ENCODE measurements around the gene IGFL2.
"Not testable (repeated sequence)": the region's sequence is repeated elsewhere in the genome, so short reads cannot be mapped to it uniquely, and the experiment has no call there.

The IGFL2 gene

GRCh38 chr19:46195104-46195503 lies 47.1 kb downstream of the IGFL2 start:
- no peak overlapping the region for H3K4me3 ChIP-seq (ENCODE audit: low read depth, low read length)
- H3K27ac ChIP-seq: no peak overlapping the region
- TF ChIP-seq, protein P1, sequence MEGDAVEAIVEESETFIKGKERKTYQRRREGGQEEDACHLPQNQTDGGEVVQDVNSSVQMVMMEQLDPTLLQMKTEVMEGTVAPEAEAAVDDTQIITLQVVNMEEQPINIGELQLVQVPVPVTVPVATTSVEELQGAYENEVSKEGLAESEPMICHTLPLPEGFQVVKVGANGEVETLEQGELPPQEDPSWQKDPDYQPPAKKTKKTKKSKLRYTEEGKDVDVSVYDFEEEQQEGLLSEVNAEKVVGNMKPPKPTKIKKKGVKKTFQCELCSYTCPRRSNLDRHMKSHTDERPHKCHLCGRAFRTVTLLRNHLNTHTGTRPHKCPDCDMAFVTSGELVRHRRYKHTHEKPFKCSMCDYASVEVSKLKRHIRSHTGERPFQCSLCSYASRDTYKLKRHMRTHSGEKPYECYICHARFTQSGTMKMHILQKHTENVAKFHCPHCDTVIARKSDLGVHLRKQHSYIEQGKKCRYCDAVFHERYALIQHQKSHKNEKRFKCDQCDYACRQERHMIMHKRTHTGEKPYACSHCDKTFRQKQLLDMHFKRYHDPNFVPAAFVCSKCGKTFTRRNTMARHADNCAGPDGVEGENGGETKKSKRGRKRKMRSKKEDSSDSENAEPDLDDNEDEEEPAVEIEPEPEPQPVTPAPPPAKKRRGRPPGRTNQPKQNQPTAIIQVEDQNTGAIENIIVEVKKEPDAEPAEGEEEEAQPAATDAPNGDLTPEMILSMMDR (IDR thresholded peaks at IDR 0.05): no peak
- no peak overlapping the region for H2AFZ ChIP-seq
- no peaks in the 10 kb centered on the region for H3K27me3 ChIP-seq (ENCODE audit: control insufficient read depth, insufficient read depth, low read length)
- H3K36me3 ChIP-seq (ENCODE audit: control insufficient read depth, insufficient read depth, low read length): no peaks in the 10 kb centered on the region
- H3K9ac ChIP-seq: no peak overlapping the region
- no peaks in the 10 kb centered on the region for H3K9me3 ChIP-seq (ENCODE audit: control insufficient read depth, low read length)
- no peaks in the 10 kb centered on the region for H3K79me2 ChIP-seq
- H3K4me1 ChIP-seq: peaks cover 9% of the 10 kb centered on the region
- no peak overlapping the region for H3K4me2 ChIP-seq (ENCODE audit: low read length)

DNA sequence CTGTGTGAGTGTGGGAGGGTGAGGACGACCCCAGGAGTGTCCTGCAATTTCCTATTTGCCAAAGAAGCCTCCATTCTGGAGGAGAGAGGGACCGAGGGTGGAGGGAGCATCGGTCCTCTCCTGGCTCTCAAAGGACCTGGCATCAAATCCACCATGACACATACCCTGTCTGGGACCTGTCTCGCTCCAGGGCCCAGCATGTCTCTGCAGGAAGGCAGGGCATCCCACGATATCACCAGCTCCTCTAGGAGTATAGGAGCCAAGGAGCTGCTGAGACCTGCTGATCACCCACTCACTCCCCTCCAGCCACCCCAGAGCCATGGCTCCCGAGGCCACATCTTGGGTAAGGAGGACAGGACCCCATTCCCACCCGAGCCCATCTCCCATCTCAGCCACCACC lies 47.9 kb downstream of the IGFL2 start:
- not testable (repeated sequence) for H3K9ac ChIP-seq; H3K27me3 ChIP-seq (ENCODE audit: control insufficient read depth, insufficient read depth, low read length); H3K36me3 ChIP-seq (ENCODE audit: control insufficient read depth, insufficient read depth, low read length); H3K4me1 ChIP-seq; H3K79me2 ChIP-seq; H3K9me3 ChIP-seq (ENCODE audit: control insufficient read depth, low read length); H2AFZ ChIP-seq; H3K4me2 ChIP-seq (ENCODE audit: low read length); H3K27ac ChIP-seq; H3K4me3 ChIP-seq (ENCODE audit: low read depth, low read length)

GRCh38 chr19:46196410-46197124 lies 48.5 kb downstream of the IGFL2 start:
- Histone ChIP-seq H2AFZ (no peak overlapping the region), H3K4me3 (ENCODE audit: low read depth, low read length) (no peak overlapping the region), H3K27me3 (ENCODE audit: control insufficient read depth, insufficient read depth, low read length) (no peaks in the 10 kb centered on the region), H3K4me1 (peaks cover 9% of the 10 kb centered on the region), H3K79me2 (no peaks in the 10 kb centered on the region), H3K9ac (no peak overlapping the region), H3K36me3 (ENCODE audit: control insufficient read depth, insufficient read depth, low read length) (no peaks in the 10 kb centered on the region), H3K9me3 (ENCODE audit: control insufficient read depth, low read length) (no peaks in the 10 kb centered on the region), H3K4me2 (ENCODE audit: low read length) (no peak overlapping the region), H3K27ac (no peak overlapping the region)
- TF ChIP-seq, protein P1 (IDR thresholded peaks at IDR 0.05): no peak

DNA sequence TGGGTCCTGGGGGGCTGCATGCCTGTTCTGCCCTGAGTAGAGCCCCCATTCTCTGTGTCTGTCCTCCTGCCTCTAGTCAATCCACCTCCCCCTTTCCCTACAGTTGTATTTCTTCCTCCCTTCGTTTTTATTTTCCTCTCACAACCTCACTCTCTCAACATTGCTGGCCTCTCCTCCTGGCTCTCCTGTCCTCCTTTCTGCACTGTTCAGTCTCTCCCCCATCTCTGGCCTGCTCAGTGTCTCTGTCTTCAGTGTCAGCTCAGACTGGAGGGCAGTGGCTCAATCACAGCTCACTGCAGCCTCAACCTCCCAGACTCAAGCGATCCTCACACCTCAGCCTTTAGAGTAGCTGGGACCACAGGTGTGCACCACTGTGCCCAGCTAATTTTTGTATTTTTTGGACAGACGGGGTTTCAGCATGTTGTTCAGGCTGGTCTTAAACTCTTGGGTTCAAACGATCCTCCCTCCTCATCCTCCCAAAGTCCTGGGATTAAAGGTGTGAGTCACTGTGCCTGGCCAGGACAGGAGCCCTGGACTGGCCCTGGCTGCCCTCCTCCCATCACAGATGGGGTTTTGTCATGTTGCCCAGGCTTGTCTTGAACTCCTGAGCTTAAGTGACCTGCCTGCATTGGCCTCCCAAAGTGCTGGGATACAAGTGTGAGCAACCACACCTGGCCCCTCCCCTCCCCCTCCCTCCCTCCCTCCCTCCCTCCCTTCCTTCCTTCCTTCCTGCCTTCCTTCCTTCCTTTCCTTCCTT lies 49.5 kb downstream of the IGFL2 start:
- Histone ChIP-seq H2AFZ (no peak overlapping the region), H3K27ac (no peak overlapping the region), H3K4me2 (ENCODE audit: low read length) (no peak overlapping the region), H3K79me2 (no peaks in the 10 kb centered on the region), H3K36me3 (ENCODE audit: control insufficient read depth, insufficient read depth, low read length) (no peaks in the 10 kb centered on the region), H3K9me3 (ENCODE audit: control insufficient read depth, low read length) (no peaks in the 10 kb centered on the region), H3K9ac (no peak overlapping the region), H3K27me3 (ENCODE audit: control insufficient read depth, insufficient read depth, low read length) (no peaks in the 10 kb centered on the region), H3K4me1 (peaks cover 9% of the 10 kb centered on the region), H3K4me3 (ENCODE audit: low read depth, low read length) (no peak overlapping the region)
- TF ChIP-seq, protein P1 (IDR thresholded peaks at IDR 0.05): no peak

DNA sequence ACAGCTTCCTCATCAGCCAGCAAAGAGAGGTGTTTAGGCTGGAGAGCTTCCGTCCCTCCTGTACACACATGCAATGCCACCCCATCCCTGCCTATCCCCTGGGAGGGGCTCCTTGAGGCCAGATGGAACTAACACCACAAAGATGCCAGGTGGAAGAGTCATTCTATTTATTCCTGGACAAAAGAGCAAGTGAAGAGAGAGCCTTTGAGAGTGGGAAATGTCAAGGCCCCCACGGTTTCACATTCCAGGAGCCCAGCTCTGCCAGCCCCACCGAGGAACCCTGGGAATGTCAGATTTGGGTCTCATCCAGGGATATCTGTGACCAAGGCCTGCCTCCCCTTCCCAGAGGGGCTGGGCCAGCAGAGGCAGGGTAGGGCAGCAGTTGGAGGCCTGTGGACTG lies 50.7 kb downstream of the IGFL2 start:
- Histone ChIP-seq H3K4me1 (peaks cover 7% of the 10 kb centered on the region), H3K27ac (no peak overlapping the region)
- TF ChIP-seq, protein P1 (IDR thresholded peaks at IDR 0.05): no peak

More for the DNA sequence above, 50.7 kb downstream of the IGFL2 start:
- Histone ChIP-seq H3K9me3 (ENCODE audit: control insufficient read depth, low read length) (no peaks in the 10 kb centered on the region), H3K27me3 (ENCODE audit: control insufficient read depth, insufficient read depth, low read length) (no peaks in the 10 kb centered on the region), H3K9ac (no peak overlapping the region), H3K4me3 (ENCODE audit: low read depth, low read length) (no peak overlapping the region), H2AFZ (no peak overlapping the region), H3K4me2 (ENCODE audit: low read length) (no peak overlapping the region), H3K36me3 (ENCODE audit: control insufficient read depth, insufficient read depth, low read length) (no peaks in the 10 kb centered on the region), H3K79me2 (no peaks in the 10 kb centered on the region)

Measured in parathyroid adenoma (tissue), 2 donors.